OCI-M2 (cell line): ENCODE results near the gene ZNF219.

Source experiments
- DNase-seq: peaks from one replicate; lab custom pipeline; 2025; ENCODE audit not compliant: unreplicated experiment; lab: John Stamatoyannopoulos, UW

The ZNF219 gene

GRCh38 chr14:21098076-21098891 lies at the start of gene ZNF219:
Gene ZNF219 (minus strand): TSS chr14:21098655. CDS start chr14:21093591, 5,064 bp downstream.
- no peak for DNase-seq

- no peak for DNase-seq
Observed at GRCh38 chr14:21145437-21145836, 47.0 kb upstream of the ZNF219 start.

GRCh38 chr14:21142357-21142756 lies 43.9 kb upstream of the ZNF219 start:
- no peak for DNase-seq

GRCh38 chr14:21136024-21136423 lies 37.6 kb upstream of the ZNF219 start:
- no peak for DNase-seq

GRCh38 chr14:21133901-21134300 lies 35.4 kb upstream of the ZNF219 start:
- no peak for DNase-seq

GRCh38 chr14:21123429-21123828 lies 25.0 kb upstream of the ZNF219 start:
- DNase-seq: no peak

- no peak for DNase-seq
Observed at GRCh38 chr14:21121122-21121521, 22.7 kb upstream of the ZNF219 start.

GRCh38 chr14:21120686-21121085 lies 22.2 kb upstream of the ZNF219 start:
- DNase-seq: no peak

- no peak for DNase-seq
Observed at GRCh38 chr14:21118933-21119332, 20.5 kb upstream of the ZNF219 start.

GRCh38 chr14:21113369-21113768 lies 14.9 kb upstream of the ZNF219 start:
- DNase-seq: no peak

GRCh38 chr14:21112255-21112654 lies 13.8 kb upstream of the ZNF219 start:
- DNase-seq: no peak

GRCh38 chr14:21109377-21110138 lies 11.1 kb upstream of the ZNF219 start:
- no peak for DNase-seq

GRCh38 chr14:21108791-21109190 lies 10.3 kb upstream of the ZNF219 start:
- no peak for DNase-seq

- DNase-seq: no peak
Observed at GRCh38 chr14:21107283-21107800, 8.9 kb upstream of the ZNF219 start.

GRCh38 chr14:21106498-21107282 lies 8.2 kb upstream of the ZNF219 start:
- no peak for DNase-seq

GRCh38 chr14:21106176-21106497 lies 7.7 kb upstream of the ZNF219 start:
- DNase-seq: no peak

- DNase-seq: no peak
Observed at GRCh38 chr14:21105095-21105494, 6.6 kb upstream of the ZNF219 start.

- peak; percentile 79 for DNase-seq
Observed at GRCh38 chr14:21104448-21105060, 6.1 kb upstream of the ZNF219 start.

- DNase-seq: peak; percentile 93
Observed at GRCh38 chr14:21103710-21104447, 5.4 kb upstream of the ZNF219 start.

GRCh38 chr14:21103411-21103709 lies 4.9 kb upstream of the ZNF219 start:
- DNase-seq: no peak
